HG02623 (cell line): ENCODE results near the gene SRRM2.

ENCODE experiments used
- ATAC-seq: cut with Tn5 transposase; IDR thresholded peaks from one replicate; pipeline ENCODE4 v1.9.1; 2021; ENCODE audit warnings: moderate library complexity; ENCODE audit not compliant: unreplicated experiment

Gene SRRM2

DNA sequence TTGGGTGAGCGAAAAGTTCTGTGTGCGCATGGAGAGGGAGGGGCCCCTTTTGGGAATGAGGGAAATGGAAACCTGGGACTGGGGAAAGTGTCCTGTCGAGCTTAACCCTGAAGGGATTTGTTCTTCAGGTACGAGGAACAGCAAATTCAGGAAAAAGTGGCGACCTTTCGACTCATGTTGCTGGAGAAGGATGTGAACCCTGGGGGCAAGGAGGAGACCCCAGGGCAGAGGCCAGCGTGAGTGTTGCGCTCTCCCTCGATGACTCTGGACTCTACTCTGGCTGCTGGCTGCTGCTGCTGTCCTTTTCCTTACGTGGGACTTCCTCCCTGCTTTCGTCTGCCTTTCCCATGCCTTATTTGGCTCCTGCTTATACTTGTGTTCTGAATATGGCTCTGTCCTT lies 4.9 kb downstream of the SRRM2 start:
- no peak for ATAC-seq

DNA sequence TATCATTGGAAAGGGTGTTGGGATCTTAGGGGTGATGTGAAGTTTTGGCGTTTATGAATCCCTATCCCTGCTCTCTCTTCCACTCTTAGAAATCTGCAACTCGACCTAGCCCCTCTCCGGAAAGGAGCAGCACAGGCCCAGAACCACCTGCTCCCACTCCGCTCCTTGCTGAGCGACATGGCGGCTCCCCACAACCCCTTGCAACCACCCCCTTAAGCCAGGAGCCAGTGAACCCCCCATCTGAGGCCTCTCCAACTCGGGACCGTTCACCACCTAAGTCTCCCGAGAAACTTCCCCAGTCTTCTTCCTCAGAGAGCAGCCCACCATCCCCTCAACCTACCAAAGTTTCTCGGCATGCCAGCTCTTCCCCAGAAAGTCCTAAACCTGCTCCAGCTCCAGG lies 9.0 kb downstream of the SRRM2 start:
- ATAC-seq: no peak

DNA sequence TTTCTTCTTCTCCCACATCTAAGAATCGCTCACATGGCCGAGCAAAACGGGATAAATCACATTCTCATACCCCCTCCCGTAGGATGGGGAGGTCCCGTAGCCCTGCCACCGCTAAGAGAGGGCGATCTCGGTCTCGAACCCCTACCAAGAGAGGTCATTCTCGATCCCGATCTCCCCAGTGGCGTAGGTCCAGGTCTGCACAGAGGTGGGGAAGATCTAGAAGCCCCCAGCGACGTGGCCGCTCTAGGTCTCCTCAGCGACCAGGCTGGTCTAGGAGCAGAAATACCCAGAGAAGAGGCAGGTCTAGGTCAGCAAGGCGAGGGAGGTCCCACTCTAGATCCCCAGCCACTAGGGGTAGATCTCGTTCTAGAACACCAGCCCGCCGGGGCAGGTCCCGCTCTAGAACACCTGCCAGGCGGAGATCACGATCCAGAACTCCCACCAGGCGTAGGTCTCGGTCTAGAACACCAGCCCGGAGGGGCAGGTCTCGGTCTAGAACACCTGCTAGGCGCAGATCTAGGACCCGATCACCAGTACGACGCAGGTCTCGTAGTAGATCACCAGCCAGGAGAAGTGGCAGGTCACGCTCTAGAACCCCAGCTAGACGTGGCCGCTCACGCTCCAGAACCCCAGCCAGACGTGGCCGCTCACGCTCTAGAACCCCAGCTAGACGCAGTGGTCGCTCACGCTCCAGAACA lies 9.6 kb downstream of the SRRM2 start:
- ATAC-seq: no peak

DNA sequence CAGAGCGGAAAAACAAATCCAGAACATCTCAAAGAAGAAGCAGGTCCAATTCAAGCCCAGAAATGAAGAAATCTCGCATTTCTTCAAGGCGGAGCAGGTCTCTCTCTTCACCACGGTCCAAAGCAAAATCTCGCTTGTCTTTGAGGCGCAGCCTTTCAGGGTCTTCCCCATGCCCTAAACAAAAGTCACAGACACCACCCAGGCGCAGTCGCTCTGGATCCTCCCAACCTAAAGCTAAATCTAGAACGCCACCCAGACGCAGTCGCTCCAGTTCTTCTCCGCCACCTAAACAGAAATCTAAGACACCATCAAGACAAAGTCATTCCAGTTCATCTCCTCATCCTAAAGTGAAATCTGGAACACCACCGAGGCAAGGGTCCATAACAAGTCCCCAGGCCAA lies 10.3 kb downstream of the SRRM2 start:
- no peak for ATAC-seq

DNA sequence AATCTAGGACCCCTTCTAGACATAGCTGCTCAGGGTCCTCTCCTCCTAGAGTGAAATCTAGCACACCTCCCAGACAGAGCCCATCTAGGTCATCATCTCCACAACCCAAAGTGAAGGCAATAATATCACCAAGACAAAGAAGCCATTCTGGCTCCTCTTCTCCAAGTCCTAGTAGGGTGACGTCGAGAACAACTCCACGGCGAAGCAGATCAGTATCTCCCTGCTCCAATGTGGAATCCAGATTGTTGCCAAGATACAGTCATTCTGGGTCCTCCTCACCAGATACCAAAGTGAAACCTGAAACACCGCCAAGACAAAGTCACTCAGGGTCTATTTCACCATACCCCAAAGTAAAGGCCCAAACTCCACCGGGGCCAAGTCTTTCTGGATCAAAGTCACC lies 10.7 kb downstream of the SRRM2 start:
- ATAC-seq: no peak

DNA sequence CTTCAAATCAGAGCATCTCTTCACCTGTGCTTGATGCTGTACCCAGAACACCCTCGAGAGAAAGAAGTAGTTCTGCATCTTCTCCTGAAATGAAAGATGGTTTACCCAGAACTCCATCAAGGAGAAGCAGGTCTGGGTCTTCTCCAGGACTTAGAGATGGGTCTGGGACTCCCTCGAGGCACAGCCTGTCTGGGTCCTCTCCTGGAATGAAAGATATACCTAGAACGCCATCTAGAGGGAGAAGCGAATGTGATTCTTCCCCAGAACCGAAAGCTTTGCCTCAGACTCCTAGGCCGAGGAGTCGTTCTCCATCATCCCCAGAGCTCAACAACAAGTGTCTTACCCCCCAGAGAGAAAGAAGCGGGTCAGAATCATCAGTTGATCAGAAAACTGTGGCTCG lies 12.3 kb downstream of the SRRM2 start:
- no peak for ATAC-seq

DNA sequence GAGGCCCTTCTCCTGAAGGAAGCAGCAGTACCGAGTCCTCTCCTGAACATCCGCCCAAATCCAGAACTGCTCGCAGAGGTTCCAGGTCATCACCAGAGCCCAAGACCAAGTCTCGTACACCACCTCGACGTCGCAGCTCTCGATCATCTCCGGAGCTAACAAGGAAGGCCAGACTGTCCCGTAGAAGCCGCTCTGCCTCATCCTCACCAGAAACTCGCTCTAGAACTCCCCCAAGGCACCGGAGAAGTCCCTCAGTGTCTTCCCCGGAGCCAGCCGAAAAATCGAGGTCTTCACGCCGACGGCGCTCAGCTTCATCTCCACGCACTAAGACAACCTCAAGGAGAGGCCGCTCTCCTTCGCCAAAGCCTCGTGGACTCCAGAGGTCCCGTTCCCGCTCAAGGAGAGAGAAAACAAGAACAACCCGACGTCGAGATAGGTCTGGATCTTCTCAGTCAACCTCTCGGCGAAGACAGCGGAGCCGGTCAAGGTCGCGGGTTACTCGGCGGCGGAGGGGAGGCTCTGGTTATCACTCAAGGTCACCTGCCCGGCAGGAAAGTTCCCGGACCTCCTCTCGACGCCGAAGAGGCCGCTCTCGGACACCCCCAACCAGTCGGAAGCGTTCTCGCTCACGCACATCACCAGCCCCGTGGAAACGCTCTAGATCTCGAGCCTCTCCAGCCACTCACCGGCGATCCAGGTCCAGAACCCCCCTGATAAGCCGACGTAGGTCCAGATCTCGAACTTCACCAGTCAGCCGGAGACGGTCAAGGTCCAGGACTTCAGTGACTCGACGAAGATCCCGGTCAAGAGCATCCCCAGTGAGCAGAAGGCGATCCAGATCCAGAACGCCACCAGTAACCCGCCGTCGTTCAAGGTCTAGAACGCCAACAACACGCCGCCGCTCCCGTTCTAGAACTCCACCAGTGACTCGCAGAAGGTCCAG lies 13.3 kb downstream of the SRRM2 start:
- no peak for ATAC-seq

DNA sequence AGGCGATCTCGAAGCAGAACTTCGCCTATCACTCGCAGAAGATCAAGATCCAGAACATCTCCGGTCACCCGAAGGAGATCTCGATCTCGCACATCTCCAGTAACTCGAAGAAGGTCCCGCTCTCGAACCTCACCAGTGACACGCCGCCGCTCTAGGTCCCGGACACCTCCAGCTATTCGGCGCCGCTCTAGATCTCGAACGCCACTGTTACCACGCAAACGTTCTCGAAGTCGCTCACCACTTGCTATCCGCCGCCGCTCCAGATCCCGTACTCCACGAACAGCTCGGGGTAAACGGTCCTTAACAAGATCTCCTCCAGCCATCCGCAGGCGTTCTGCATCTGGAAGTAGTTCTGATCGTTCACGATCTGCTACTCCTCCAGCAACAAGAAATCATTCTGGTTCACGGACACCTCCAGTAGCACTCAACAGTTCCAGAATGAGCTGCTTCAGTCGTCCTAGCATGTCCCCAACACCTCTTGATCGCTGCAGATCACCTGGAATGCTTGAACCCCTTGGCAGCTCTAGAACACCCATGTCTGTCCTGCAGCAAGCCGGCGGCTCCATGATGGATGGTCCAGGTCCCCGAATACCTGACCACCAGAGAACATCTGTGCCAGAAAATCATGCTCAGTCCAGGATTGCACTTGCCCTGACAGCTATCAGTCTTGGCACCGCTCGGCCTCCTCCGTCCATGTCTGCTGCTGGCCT lies 14.1 kb downstream of the SRRM2 start:
- ATAC-seq: no peak

DNA sequence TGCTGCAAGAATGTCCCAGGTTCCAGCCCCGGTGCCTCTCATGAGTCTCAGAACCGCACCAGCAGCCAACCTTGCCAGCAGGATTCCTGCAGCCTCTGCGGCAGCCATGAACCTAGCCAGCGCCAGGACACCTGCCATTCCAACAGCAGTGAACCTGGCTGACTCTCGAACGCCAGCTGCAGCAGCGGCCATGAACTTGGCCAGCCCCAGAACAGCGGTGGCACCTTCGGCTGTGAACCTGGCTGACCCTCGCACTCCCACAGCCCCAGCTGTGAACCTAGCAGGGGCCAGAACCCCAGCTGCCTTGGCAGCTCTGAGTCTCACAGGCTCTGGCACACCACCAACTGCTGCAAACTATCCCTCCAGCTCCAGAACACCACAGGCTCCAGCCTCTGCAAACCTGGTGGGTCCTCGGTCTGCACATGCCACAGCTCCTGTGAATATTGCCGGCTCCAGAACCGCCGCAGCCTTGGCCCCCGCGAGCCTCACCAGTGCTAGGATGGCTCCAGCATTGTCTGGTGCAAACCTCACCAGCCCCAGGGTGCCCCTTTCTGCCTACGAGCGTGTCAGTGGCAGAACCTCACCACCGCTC lies 14.8 kb downstream of the SRRM2 start:
- no peak for ATAC-seq

DNA sequence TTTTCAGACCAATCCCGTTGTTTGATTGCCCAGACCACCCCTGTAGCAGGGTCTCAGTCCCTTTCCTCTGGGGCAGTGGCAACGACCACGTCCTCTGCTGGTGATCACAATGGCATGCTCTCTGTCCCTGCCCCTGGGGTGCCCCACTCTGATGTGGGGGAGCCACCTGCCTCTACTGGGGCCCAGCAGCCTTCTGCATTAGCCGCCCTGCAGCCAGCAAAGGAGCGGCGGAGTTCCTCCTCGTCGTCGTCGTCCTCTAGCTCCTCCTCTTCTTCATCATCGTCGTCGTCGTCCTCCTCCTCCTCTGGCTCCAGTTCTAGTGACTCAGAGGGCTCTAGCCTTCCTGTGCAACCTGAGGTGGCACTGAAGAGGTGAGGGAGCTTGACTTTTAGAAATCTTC lies 15.5 kb downstream of the SRRM2 start:
- ATAC-seq: no peak

DNA sequence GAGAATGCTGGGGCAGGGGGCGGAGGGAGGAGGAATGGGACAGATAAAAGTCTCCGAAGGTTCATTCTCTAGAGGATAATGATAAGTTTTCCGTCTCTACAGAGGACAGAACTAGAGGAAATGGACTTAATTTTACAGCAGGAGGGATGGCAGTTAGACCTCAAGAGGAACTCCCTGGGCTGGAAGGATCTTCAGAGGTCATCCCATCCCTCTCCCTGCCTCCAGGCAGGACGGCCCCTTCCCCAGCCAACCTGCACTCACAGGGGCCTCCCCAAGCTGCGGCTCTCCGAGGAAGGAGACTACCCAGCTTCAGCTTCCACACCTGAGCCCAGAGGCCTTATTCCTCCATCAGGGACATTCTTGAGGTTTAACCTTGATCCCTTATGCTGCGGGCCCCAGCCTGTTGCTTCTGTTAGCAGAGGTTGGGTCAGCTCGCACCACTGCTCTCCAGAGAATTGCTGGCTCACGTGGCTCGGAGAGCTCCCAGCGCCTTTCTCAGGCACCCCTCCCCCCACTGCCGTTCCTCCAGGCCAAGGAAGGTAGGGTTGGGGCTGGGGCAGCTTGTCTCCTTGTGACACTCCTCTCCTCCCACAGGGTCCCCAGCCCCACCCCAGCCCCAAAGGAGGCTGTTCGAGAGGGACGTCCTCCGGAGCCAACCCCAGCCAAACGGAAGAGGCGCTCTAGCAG lies 16.1 kb downstream of the SRRM2 start:
- ATAC-seq: no peak

DNA sequence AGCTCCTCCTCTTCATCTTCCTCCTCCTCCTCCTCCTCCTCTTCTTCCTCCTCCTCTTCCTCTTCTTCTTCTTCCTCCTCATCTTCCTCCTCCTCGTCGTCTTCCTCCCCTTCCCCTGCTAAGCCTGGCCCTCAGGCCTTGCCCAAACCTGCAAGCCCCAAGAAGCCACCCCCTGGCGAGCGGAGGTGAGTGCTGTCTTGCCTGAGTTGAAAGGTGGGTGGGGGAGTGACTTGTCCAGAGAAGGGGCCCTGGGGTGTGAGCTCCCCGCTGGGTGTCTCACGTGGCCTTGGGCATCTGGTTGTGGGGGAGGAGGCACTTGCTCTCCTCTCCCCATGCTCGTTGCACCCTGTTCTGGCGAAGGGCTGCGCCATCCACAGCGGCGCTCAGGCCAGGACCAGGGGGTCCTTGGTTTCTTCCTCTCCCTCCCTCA lies 16.7 kb downstream of the SRRM2 start:
- ATAC-seq: no peak

DNA sequence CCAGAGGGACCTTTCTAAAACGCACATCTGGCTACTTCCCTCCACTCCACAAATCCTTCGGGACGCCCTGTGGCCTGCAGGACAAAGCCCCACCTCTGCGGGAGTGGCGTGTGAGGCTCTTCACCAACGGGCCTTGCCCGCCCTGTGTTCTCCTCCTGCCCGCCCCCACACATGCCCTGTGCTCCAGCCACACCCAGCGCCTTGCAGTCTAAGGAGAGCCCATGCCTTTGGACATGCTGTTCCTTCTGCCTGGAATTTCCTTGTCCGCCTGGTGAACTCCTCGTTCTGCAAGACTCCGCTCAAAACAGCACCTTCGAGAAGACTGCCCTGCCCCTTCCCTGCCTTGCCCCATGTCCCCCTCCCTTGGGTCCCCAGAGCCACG lies 17.2 kb downstream of the SRRM2 start:
- ATAC-seq: no peak

DNA sequence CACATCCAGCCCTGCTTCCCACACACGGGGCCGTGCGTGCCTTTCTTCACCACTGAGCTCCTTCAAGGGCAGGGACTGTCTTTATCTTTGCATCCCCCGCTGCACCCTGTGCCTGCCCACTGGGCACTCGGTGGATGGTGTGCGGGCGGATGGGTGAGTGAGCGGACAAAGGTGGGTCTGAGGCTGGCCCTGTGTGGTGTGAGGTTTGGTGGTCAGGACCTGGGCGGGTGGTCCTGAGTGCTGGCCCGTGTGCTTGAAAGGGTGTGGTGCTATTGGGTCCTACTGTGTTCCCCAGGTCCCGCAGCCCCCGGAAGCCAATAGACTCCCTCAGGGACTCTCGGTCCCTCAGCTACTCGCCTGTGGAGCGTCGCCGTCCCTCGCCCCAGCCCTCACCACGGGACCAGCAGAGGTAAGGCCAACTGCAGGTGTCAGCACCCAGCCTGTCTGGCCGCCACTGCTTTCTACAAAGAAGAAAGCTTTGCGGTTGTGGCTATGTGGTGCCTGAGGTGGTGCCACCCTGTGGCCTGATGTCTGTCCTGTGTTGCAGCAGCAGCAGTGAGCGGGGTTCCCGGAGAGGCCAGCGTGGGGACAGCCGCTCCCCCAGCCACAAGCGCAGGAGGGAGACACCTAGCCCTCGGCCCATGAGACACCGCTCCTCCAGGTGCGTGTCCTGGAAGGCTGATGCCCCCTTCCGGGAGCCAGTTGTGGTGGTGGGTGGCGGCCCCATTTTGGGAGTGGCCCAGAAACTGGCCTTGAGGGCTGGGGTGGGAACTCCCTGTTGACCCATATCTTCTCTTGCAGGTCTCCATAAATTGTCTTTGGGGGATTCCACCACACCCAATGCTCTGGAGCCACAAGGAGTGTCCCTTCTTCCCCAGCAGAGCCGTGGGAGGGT lies 17.9 kb downstream of the SRRM2 start:
- ATAC-seq: no peak

DNA sequence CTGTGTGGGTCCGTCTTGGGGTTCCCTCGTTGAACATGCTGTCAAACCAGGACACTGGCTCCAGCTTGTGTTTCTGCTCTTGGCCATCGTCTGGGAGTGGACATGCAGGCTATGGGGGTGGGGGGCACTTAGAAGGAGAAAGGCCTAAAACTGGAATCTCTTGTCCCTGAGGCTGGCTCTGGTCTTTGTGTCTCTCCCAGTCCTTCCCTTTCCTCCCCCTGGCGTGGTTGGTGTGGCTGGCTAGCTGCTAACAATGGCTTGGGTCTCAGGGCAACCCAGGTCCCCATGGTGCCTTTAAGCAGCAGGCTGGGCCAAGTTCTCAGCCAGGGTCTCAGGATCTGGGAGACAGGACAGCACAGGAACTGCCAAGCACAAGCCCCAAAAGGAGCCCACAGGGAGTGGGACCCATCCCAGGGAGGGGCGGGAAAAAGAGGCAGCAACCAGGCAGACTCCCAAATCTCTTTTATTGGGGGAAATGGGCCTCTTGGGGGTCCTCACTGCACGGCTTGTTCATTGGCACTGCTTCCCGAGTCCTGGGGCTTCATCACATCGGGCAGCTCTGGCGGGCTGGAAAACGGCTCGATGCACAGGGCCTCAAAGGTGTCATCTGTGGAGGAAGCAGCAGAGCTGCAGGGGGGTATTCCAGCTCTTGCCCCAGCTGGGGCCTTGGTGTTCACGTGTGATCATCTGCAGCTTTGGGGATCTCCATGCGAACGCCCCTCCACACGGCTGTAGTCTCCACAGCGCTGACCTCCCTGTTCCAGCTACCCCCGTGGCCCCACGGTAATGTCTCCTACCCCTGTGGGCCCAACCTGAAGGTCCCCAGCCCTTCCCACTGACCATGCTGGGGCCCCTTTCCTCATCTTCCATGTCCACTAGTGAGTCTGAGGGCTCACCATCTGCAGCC lies 19.3 kb downstream of the SRRM2 start:
- no peak for ATAC-seq

DNA sequence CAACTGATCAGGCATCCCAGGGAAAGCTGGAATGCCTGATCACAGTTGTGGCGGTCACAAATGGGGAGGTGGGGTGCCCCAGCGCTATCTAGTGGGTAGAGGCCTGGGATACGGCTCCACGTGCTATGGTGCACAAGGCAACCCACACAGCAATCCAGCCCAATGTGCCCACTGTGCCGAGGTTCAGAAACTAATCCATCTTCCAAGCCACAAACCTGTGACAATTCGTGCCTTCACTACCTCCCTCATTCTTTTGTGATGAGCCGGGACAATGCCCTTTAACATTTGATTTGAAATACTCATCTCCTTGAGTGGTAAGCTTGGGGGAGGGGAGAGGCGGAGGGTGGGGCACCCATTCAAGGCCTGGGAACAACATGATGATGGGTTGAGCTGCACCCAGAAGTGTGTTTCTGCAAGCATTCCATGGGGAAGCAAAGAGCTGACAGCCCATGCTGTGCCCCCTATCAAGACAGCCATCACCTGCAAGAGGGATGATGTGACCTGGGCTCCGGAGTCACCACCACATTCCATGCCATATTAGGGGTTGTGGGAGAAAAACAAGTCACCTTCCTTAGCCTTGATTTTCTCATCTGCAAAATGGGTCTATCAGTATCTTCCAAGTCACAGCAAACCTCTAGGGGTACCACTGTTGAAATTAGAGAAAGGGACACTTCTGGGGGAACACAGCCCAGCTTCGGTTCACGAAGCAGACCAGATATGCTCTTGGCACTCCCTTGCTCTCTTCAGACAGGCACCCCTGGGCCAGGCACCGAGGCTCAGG lies 20.9 kb downstream of the SRRM2 start:
- ATAC-seq: no peak

DNA sequence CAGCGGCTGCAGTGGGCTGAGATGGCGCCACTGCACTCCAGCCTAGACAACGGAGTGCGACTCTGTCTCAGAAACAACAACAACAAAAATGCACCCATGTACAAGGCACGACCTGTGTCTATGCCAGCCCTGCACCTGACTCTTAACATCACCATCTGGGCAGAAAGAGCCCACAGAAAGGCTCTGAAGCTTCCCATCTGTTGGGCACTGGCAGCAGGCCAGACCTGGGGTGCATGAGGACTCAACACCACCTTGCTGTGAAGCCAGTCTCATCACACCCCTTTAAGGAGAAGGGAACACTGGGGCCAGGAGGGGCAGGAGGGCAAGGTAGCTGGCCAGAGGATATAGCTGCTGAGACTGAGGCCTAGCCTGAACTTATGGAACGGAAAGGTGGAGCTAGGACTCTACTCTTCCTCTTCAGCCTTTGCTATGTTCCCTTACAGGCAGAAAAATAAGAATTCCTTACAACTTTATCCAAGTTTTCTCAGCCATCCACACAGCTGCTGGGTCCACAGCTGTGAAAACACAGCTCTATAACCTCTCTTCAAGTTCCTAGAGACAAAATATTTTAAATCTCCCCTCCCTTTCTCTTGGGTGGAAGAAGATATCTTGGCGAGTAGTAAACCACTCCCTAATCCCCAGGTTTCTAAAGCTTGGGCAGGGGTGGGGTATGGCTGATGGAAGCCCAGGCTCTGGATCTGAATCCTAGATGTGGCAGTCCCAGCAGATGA lies 21.9 kb downstream of the SRRM2 start:
- no peak for ATAC-seq
